GM12878 (cell line): Measurements from ENCODE around the gene EEF2KMT. TPM values are rescaled to one million over a fixed set of nuclear protein-coding genes. Genes with fewer than 3 reads are reported as not detected.

Experiments used
- BCLAF1 ChIP-seq: fragments of 450-650 bp; IDR thresholded peaks from 2 replicates; pipeline ENCODE4 v1.6.1; 2017; ENCODE audit warnings: antibody characterized with exemption, mild to moderate bottlenecking, moderate library complexity
- E2F4 ChIP-seq: IDR thresholded peaks from 2 replicates; pipeline ENCODE4 v1.6.1; 2012; ENCODE audit warnings: low read depth, low read length, improper control_type of control experiment
- HCFC1 ChIP-seq: fragments of 150-350 bp; IDR thresholded peaks from 2 replicates; pipeline ENCODE4 v1.6.1; 2014; ENCODE audit warnings: low read length
- IRF3 ChIP-seq: fragments of 450-650 bp; IDR thresholded peaks from 2 replicates; pipeline ENCODE4 v1.6.1; 2014; ENCODE audit warnings: mild to moderate bottlenecking
- MTA2 ChIP-seq: fragments of 450-650 bp; IDR thresholded peaks from 2 replicates; pipeline ENCODE4 v1.6.1; 2016; ENCODE audit warnings: low read depth, mild to moderate bottlenecking, moderate library complexity
- MXI1 ChIP-seq: fragments of 150-350 bp; IDR thresholded peaks from 2 replicates; pipeline ENCODE4 v1.6.1; 2011; ENCODE audit warnings: low read depth, mild to moderate bottlenecking, inconsistent platforms, low read length, improper control_type of control experiment
- PKNOX1 ChIP-seq: fragments of 450-650 bp; IDR thresholded peaks from 2 replicates; pipeline ENCODE4 v1.6.1; 2016; ENCODE audit warnings: mild to moderate bottlenecking
- WRNIP1 ChIP-seq: IDR thresholded peaks from 2 replicates; pipeline ENCODE4 v1.6.1; 2011; ENCODE audit warnings: low read depth, low read length, improper control_type of control experiment, borderline replicate concordance
- ZNF384 ChIP-seq: IDR thresholded peaks from 2 replicates; pipeline ENCODE4 v1.6.1; 2012; ENCODE audit warnings: low read depth, mild to moderate bottlenecking, low read length, improper control_type of control experiment, borderline replicate concordance
- polyA plus RNA-seq, 11 experiments: library from polyadenylated mRNA; depleted of rRNA in 4 of 11; unstranded in 6 of 11; stranded (reverse) in 5 of 11; fragments of >200 nt; fragmentation: Nextera tagmentation in 4 of 11; fragmentation: Illumina TruSeq in 1 of 11; extraction: Ambion mirVana in 4 of 11; extraction: Trizol in 1 of 11; gene quantifications; 1 replicate in 1 of 11; 2 replicates in 10 of 11; pipeline versions ENCODE4 v1.2.1 to v1.2.3, GENCODE V29; 2011 to 2016; ENCODE audit warnings: inconsistent platforms in 2 of 11, missing spikeins in 2 of 11, low read depth in 1 of 11
- total RNA-seq, 4 experiments: library from RNA; depleted of rRNA in 3 of 4; stranded (reverse); fragments of >200 nt in 3 of 4; fragmentation: Illumina TruSeq in 1 of 4; extraction: Trizol in 1 of 4; gene quantifications; 2 replicates each; pipeline versions ENCODE4 v1.2.1 to v1.2.3, GENCODE V29; 2013 to 2021

Gene EEF2KMT
- total and polyA plus RNA-seq, 10 of the 15 experiments (the other 5 are each of a cell fraction or from before 2014, with no cell fraction given), result 3.8 to 28.1 (median 14.3) TPM

- TF ChIP-seq IRF3 (no peak), PKNOX1 (no peak), BCLAF1 (no peak), ZNF384 (0 out of 2 replicates have a peak, but pooled peaks have one; percentile 31), HCFC1 (no peak), MTA2 (no peak), WRNIP1 (no peak), MXI1 (no peak), E2F4 (no peak)
These were observed 55.9 kb downstream of the EEF2KMT start (continued) for GRCh38 chr16:5041600-5042133.
